Left ventricle myocardium inferior (tissue), 1 donor: ENCODE data around the gene CR1L. TPM values are rescaled to one million over a fixed set of nuclear protein-coding genes. Genes with fewer than 3 reads are reported as not detected.
A peak's percentile ranks its signal among the peaks of the same experiment; 100 is the strongest.
"Not testable (repeated sequence)": the region's sequence is repeated elsewhere in the genome, so short reads cannot be mapped to it uniquely, and the experiment has no call there.

ENCODE experiments used
- DNase-seq: peaks from one replicate; pipeline ENCODE4 v3.0.0-alpha.2; 2020
- H3K27ac ChIP-seq: fragments of 200-600 bp; replicated peaks from 2 replicates; pipeline ENCODE4 v1.8.0; 2021
- H3K27me3 ChIP-seq: fragments of 200-600 bp; 2 replicates; pipeline ENCODE4 v1.8.0; 2021; ENCODE audit warnings: low read depth
- H3K36me3 ChIP-seq: fragments of 200-600 bp; 2 replicates; pipeline ENCODE4 v1.8.0; 2021
- H3K4me1 ChIP-seq: fragments of 200-600 bp; 2 replicates; pipeline ENCODE4 v1.8.0; 2021
- H3K4me3 ChIP-seq: fragments of 200-600 bp; 2 replicates; pipeline ENCODE4 v1.8.0; 2021; ENCODE audit warnings: mild to moderate bottlenecking, moderate library complexity
- H3K9me3 ChIP-seq: fragments of 200-600 bp; replicated peaks from 2 replicates; pipeline ENCODE4 v1.8.0; 2021
- CTCF ChIP-seq: fragments of 200-600 bp; IDR thresholded peaks from 2 replicates; pipeline ENCODE4 v1.8.0; 2021; ENCODE audit warnings: antibody characterized with exemption, mild to moderate bottlenecking, borderline replicate concordance
- intact Hi-C: fragments of 100-400 bp; cut with micrococcal nuclease; formaldehyde crosslinking; loops from one replicate; pipeline ENCODE4 v1.11.0; 2022
- total RNA-seq: library from RNA; stranded (reverse); fragmentation: NEBNext Ultra II Directional; extraction: Animal tissue kit (Norgen Biotek cat#: 25700); gene quantifications from one replicate; pipeline ENCODE4 v1.2.1, GENCODE V29; 2021
- donor health status: DM: no; HTN: yes; CAD: no; lungs with severe emphysema.

The CR1L gene
- total RNA-seq, 1 donor from 2014 or later: not detected

GRCh38 chr1:207631137-207631536 lies 13.8 kb upstream of the CR1L start:
- Histone ChIP-seq H3K27me3 (peaks cover 15% of the 10 kb centered on the region), H3K9me3 (no peaks in the 10 kb centered on the region), H3K27ac (no peak overlapping the region), H3K4me3 (no peak overlapping the region), H3K4me1 (no peaks in the 10 kb centered on the region), H3K36me3 (no peaks in the 10 kb centered on the region)
- intact Hi-C loops: no loop called here
- no peak for TF ChIP-seq CTCF
- no peak for DNase-seq

GRCh38 chr1:207633226-207633625 lies 11.7 kb upstream of the CR1L start:
- DNase-seq: no peak
- H3K4me1 ChIP-seq: no peaks in the 10 kb centered on the region
- no peak for TF ChIP-seq CTCF
- H3K27ac ChIP-seq: no peak overlapping the region
- no peak overlapping the region for H3K4me3 ChIP-seq
- intact Hi-C loops: no loop called here
- H3K27me3 ChIP-seq: peaks cover 18% of the 10 kb centered on the region
- no peaks in the 10 kb centered on the region for H3K36me3 ChIP-seq
- no peaks in the 10 kb centered on the region for H3K9me3 ChIP-seq

DNA sequence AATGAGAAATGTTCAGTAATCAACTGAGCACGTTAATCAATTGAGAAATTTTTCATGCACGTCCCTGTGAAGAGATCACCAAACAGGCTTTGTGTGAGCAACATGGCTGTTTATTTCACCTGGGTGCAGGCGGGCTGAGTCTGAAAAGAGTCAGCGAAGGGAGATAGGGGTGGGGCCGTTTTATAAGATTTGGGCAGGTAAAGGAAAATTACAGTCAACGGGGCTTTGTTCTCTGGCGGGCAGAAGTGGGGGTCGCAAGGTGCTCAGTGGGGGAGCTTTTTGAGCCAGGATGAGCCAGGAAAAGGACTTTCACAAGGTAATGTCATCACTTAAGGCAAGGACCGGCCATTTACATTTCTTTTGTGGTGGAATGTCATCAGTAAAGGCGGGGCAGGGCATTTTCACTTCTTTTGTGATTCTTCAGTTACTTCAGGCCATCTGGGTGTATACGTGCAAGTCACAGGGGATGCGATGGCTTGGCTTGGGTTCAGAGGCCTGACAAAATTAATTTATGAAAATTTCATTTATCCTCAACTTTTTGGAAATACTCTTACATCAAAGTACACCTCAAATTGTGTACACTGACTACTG lies 11.1 kb upstream of the CR1L start:
- intact Hi-C loops, H3K4me1 ChIP-seq, H3K9me3 ChIP-seq, H3K27ac ChIP-seq, H3K36me3 ChIP-seq, DNase-seq, H3K4me3 ChIP-seq: not testable (repeated sequence)
- peaks cover 23% of the 10 kb centered on the region for H3K27me3 ChIP-seq

GRCh38 chr1:207634293-207634692 lies 10.6 kb upstream of the CR1L start:
- H3K27ac ChIP-seq, intact Hi-C loops, H3K4me3 ChIP-seq, H3K4me1 ChIP-seq, H3K9me3 ChIP-seq, DNase-seq, H3K36me3 ChIP-seq: not testable (repeated sequence)
- H3K27me3 ChIP-seq: peaks cover 28% of the 10 kb centered on the region

DNA sequence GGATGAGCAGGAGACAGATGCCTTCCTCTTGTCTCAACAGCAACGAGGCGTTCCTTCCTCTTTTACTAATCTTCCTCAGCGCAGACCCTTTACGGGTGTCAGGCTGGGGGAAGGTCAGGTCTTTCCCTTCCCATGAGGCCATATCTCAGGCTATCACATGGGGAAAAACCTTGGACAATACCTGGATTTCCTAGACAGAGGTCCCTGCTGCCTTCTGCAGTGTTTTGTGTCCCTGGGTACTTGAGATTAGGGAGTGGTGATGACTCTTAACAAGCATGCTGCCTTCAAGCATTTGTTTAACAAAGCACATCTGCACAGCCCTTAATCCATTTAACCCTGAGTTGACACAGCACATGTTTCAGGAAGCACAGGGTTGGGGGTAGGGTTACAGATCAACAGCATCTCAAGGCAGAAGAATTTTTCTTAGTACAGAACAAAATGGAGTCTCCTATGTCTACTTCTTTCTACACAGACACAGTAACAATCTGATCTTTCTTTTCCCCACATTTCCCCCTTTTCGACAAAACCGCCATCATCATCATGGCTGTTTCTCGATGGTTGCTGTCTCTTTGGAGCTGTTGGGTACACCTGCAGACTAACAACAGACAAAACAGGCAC lies 9.3 kb upstream of the CR1L start:
- DNase-seq, H3K4me3 ChIP-seq, H3K36me3 ChIP-seq, intact Hi-C loops, H3K9me3 ChIP-seq, H3K27ac ChIP-seq, H3K4me1 ChIP-seq: not testable (repeated sequence)
- H3K27me3 ChIP-seq: peaks cover 41% of the 10 kb centered on the region

GRCh38 chr1:207638487-207639145 lies 6.3 kb upstream of the CR1L start:
- H3K4me1 ChIP-seq, intact Hi-C loops, H3K36me3 ChIP-seq, H3K4me3 ChIP-seq, DNase-seq, H3K9me3 ChIP-seq, H3K27ac ChIP-seq: not testable (repeated sequence)
- peaks cover 65% of the 10 kb centered on the region for H3K27me3 ChIP-seq

DNA sequence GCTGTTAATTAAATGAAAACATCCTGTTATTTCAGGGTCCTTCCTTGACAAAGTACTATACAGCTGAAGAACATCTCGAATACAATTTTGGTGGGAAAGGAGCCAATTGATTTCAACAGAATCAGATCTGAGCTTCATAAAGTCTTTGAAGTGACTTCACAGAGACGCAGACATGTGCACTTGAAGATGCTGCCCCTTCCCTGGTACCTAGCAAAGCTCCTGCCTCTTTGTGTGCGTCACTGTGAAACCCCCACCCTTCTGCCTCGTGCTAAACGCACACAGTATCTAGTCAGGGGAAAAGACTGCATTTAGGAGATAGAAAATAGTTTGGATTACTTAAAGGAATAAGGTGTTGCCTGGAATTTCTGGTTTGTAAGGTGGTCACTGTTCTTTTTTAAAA lies 5.6 kb upstream of the CR1L start:
- H3K36me3 ChIP-seq, H3K4me1 ChIP-seq, intact Hi-C loops, H3K4me3 ChIP-seq, H3K9me3 ChIP-seq, H3K27ac ChIP-seq, DNase-seq: not testable (repeated sequence)
- H3K27me3 ChIP-seq: peaks cover 65% of the 10 kb centered on the region

DNA sequence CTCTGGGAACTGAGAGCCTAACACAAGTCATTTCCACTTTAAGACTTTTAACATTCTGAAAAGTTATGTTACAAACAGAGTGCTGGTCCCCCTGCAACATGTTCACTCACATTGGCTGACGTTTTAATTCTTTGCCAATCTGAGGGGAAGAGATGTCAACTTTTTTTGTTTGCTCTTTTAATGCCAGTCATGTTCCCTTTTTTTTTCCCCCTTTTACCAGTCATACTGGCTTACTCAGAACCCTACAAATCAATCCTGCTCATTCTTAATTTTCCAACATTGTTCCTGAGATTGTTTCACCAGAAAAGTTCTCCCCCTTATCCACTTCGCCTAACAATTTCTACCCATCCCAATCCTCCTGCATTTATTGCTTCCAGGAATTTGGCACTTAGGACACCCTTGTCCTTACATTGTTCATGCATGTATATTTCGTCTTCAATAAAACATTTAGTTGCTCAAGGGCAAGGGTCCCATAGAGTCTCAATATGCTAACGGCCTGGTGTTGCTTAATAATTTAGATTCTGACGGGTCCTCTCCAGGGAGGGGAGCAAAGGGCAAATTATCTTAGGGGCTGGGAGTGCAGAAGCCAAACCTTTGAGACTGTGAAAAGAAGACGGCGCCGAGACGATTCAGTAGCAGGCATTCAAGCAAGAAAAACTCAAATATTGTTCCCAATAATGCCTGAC lies 624 bp upstream of the CR1L start:
- Histone ChIP-seq H3K36me3 (no peaks in the 10 kb centered on the region), H3K27ac (no peak overlapping the region), H3K4me3 (peak overlapping the region; percentile 76), H3K4me1 (peaks cover 16% of the 10 kb centered on the region), H3K27me3 (peaks cover 54% of the 10 kb centered on the region), H3K9me3 (no peaks in the 10 kb centered on the region)
- intact Hi-C loops: no loop called here
- no peak for TF ChIP-seq CTCF
- no peak for DNase-seq
